ENCODE results near the gene GLT8D1.
A peak's percentile ranks its signal among the peaks of the same experiment; 100 is the strongest.
"Not testable (repeated sequence)": the region's sequence is repeated elsewhere in the genome, so short reads cannot be mapped to it uniquely, and the experiment has no call there.

Gene GLT8D1

GRCh38 chr3:52705688-52706686 lies at the start of gene GLT8D1, which contains the start of gene SPCS1:
GLT8D1 (minus strand) TSS chr3:52705791; CDS start chr3:52700460, 5,331 bp downstream.
SPCS1 (plus strand) TSS chr3:52706106; CDS start chr3:52706247, 141 bp downstream.
- DNase-seq, result peak; percentile 91

GRCh38 chr3:52754373-52754772 lies 48.8 kb upstream of the GLT8D1 start:
- no peak for DNase-seq

- DNase-seq, result no peak
These were observed 46.6 kb upstream of the GLT8D1 start for GRCh38 chr3:52752045-52752660.

- no peak for DNase-seq
These were observed 38.1 kb upstream of the GLT8D1 start for GRCh38 chr3:52743721-52744120.

GRCh38 chr3:52743152-52743551 lies 37.6 kb upstream of the GLT8D1 start:
- no peak for DNase-seq

GRCh38 chr3:52742418-52743041 lies 36.9 kb upstream of the GLT8D1 start:
- DNase-seq, result no peak

GRCh38 chr3:52739730-52740129 lies 34.1 kb upstream of the GLT8D1 start:
- no peak for DNase-seq

- DNase-seq, result no peak
These were observed 27.8 kb upstream of the GLT8D1 start for GRCh38 chr3:52733256-52733891.

- no peak for DNase-seq
These were observed 26.0 kb upstream of the GLT8D1 start for GRCh38 chr3:52731590-52731989.

- no peak for DNase-seq
These were observed 25.1 kb upstream of the GLT8D1 start for GRCh38 chr3:52730681-52731080.

- DNase-seq, result not testable (repeated sequence)
These were observed 23.2 kb upstream of the GLT8D1 start for GRCh38 chr3:52728753-52729152.

GRCh38 chr3:52724511-52724910 lies 18.9 kb upstream of the GLT8D1 start:
- no peak for DNase-seq

GRCh38 chr3:52723935-52724334 lies 18.3 kb upstream of the GLT8D1 start:
- DNase-seq, result no peak

GRCh38 chr3:52722491-52722890 lies 16.9 kb upstream of the GLT8D1 start:
- DNase-seq, result no peak

GRCh38 chr3:52721730-52722008 lies 16.1 kb upstream of the GLT8D1 start:
- no peak for DNase-seq

GRCh38 chr3:52721002-52721729 lies 15.6 kb upstream of the GLT8D1 start:
- peak; percentile 28 for DNase-seq

- DNase-seq, result no peak
These were observed 14.0 kb upstream of the GLT8D1 start for GRCh38 chr3:52719618-52720017.

GRCh38 chr3:52715714-52716305 lies 10.2 kb upstream of the GLT8D1 start:
- DNase-seq, result no peak

- DNase-seq, result peak; percentile 55
These were observed 9.0 kb upstream of the GLT8D1 start for GRCh38 chr3:52714335-52715302.

- no peak for DNase-seq
These were observed 7.0 kb upstream of the GLT8D1 start for GRCh38 chr3:52712291-52713212.
